OCI-LY3 (cell line): ENCODE results near the gene IGSF5.

Source experiments
- H2AFZ ChIP-seq: fragments of 200-600, 300-600 bp; shearing (Covaris generic); 2 replicates; pipeline ENCODE4 v1.6.0; 2014; ENCODE audit warnings: antibody characterized with exemption, low read depth, low read length
- H3K27ac ChIP-seq: fragments of 200-600, 300-600 bp; sonication (generic); 2 replicates; pipeline ENCODE4 v1.5.1; 2014; ENCODE audit warnings: mild to moderate bottlenecking, low read length, moderate library complexity, mixed read lengths
- H3K27me3 ChIP-seq: fragments of 200-600, 300-600 bp; sonication (generic); 2 replicates; pipeline ENCODE4 v1.6.1; 2014; ENCODE audit warnings: low read depth, low read length, mixed read lengths
- H3K36me3 ChIP-seq: fragments of 200-600, 300-600 bp; sonication (generic); replicated peaks from 2 replicates; pipeline ENCODE3; 2014; ENCODE audit warnings: low read depth, low read length, mixed read lengths
- H3K4me1 ChIP-seq: fragments of 300-600, 200-600 bp; sonication (generic); 2 replicates; pipeline ENCODE4 v1.6.1; 2014; ENCODE audit warnings: low read length, mixed read lengths
- H3K4me2 ChIP-seq: fragments of 200-600, 300-600 bp; sonication (generic); 2 replicates; pipeline ENCODE4 v1.6.1; 2014; ENCODE audit warnings: low read length, mixed read lengths
- H3K4me3 ChIP-seq: fragments of 300-600, 200-600 bp; sonication (generic); 2 replicates; pipeline ENCODE4 v1.5.1; 2014; ENCODE audit warnings: antibody characterized with exemption, mild to moderate bottlenecking, low read length, moderate library complexity
- H3K79me2 ChIP-seq: fragments of 300-600, 200-600 bp; shearing (Covaris generic); 2 replicates; pipeline ENCODE4 v1.6.1; 2014; ENCODE audit warnings: mild to moderate bottlenecking, low read length, mixed read lengths
- H3K9ac ChIP-seq: fragments of 300-600, 200-600 bp; shearing (Covaris generic); 2 replicates; pipeline ENCODE4 v1.6.0; 2014; ENCODE audit warnings: mild to moderate bottlenecking, low read length, moderate library complexity
- H3K9me3 ChIP-seq: fragments of 200-600, 300-600 bp; shearing (Covaris generic); 2 replicates; pipeline ENCODE4 v1.6.1; 2014; ENCODE audit warnings: low read length, mixed read lengths; ENCODE audit not compliant: insufficient read depth
- H4K20me1 ChIP-seq: fragments of 200-600, 300-600 bp; sonication (generic); 2 replicates; pipeline ENCODE4 v1.6.1; 2016; ENCODE audit warnings: low read length, mixed read lengths; ENCODE audit not compliant: insufficient read depth
- CTCF ChIP-seq: fragments of 200-600, 300-600 bp; sonication (generic); IDR thresholded peaks from 2 replicates; pipeline ENCODE4 v1.5.1; 2014; ENCODE audit warnings: antibody characterized with exemption, low read length, low read depth
- EZH2phosphoT487 ChIP-seq: fragments of 200-600 bp; shearing (Covaris generic); IDR thresholded peaks from 2 replicates; pipeline ENCODE4 v1.6.1; 2018; ENCODE audit warnings: antibody characterized with exemption, mixed run types, low read depth

IGSF5 gene

DNA sequence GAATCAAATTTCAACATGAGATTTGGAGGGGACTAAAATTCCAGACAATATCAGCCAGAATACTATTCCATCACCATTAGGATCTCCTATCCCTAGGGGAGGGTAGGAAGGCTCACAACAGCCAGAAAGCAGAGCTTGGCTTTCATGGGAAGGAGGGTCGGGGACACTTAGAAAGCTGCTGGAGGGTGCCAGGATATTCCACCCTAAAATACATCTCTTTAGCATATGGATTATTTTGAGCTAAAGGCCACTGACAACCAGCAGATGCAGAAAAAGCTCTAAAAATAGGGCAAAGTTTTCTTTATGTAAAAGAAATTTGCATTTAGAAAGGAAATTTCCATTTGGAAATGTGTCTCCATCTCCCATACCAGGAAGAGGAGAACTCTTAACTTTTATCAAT, 68.0 kb downstream of the IGSF5 start:
- H3K4me1 ChIP-seq: no peaks in the 10 kb centered on the region
- H3K27ac ChIP-seq: no peak overlapping the region
- H2AFZ ChIP-seq: no peak overlapping the region
- H4K20me1 ChIP-seq: no peaks in the 10 kb centered on the region
- H3K4me2 ChIP-seq: no peak overlapping the region
- no peak overlapping the region for H3K4me3 ChIP-seq
- H3K79me2 ChIP-seq: no peaks in the 10 kb centered on the region
- no peaks in the 10 kb centered on the region for H3K27me3 ChIP-seq
- H3K36me3 ChIP-seq: no peaks in the 10 kb centered on the region
- no peak for TF ChIP-seq CTCF
- no peak for TF ChIP-seq EZH2phosphoT487
- H3K9ac ChIP-seq: no peak overlapping the region
- no peaks in the 10 kb centered on the region for H3K9me3 ChIP-seq

DNA sequence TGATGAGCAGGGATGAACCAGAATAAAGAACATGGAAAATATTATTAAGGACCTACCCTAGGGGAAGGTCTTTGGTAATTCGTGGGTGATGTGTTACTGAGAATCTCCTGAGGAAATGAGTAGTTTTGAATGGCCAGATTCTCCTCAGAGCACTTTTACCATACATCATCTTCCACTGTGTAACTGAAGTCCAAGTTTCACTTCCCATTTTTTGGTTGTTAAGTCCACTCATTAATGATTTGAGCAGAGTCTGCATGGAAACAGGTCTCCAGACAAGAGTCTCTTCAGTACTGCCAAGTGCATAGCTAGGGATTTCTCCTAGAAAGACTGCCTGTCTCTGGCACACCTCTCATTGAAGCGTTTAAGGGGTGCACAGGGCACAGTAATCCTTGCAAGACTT, 73.6 kb downstream of the IGSF5 start:
- TF ChIP-seq CTCF (no peak), EZH2phosphoT487 (no peak)
- Histone ChIP-seq H3K9ac (no peak overlapping the region), H3K36me3 (no peaks in the 10 kb centered on the region), H3K9me3 (no peaks in the 10 kb centered on the region), H3K27me3 (no peaks in the 10 kb centered on the region), H3K4me2 (no peak overlapping the region), H3K79me2 (no peaks in the 10 kb centered on the region), H2AFZ (no peak overlapping the region), H3K4me1 (no peaks in the 10 kb centered on the region), H3K27ac (no peak overlapping the region), H4K20me1 (no peaks in the 10 kb centered on the region), H3K4me3 (no peak overlapping the region)

- Histone ChIP-seq H3K36me3 (no peaks in the 10 kb centered on the region), H3K27ac (no peak overlapping the region), H4K20me1 (no peaks in the 10 kb centered on the region), H3K79me2 (no peaks in the 10 kb centered on the region), H3K9me3 (no peaks in the 10 kb centered on the region), H3K4me3 (no peak overlapping the region), H3K27me3 (no peaks in the 10 kb centered on the region), H3K9ac (no peak overlapping the region), H2AFZ (no peak overlapping the region), H3K4me2 (no peak overlapping the region), H3K4me1 (no peaks in the 10 kb centered on the region)
- TF ChIP-seq EZH2phosphoT487 (no peak), CTCF (no peak)
Observed at GRCh38 chr21:39822042-39822441, 77.1 kb downstream of the IGSF5 start.

GRCh38 chr21:39825250-39825649, 80.3 kb downstream of the IGSF5 start:
- Histone ChIP-seq H3K4me3 (no peak overlapping the region), H3K4me1 (no peaks in the 10 kb centered on the region), H3K9me3 (no peaks in the 10 kb centered on the region), H3K4me2 (no peak overlapping the region), H3K9ac (no peak overlapping the region), H3K79me2 (no peaks in the 10 kb centered on the region), H4K20me1 (no peaks in the 10 kb centered on the region), H3K27ac (no peak overlapping the region), H3K27me3 (no peaks in the 10 kb centered on the region), H2AFZ (no peak overlapping the region), H3K36me3 (no peaks in the 10 kb centered on the region)
- no peak for TF ChIP-seq CTCF
- no peak for TF ChIP-seq EZH2phosphoT487
